Measurements from ENCODE around the gene ABHD10. TPM values are rescaled to one million over a fixed set of nuclear protein-coding genes. Genes with fewer than 3 reads are reported as not detected.

The ABHD10 gene
- total RNA-seq, 1 experiment from 2014 or later, result 57.6 TPM

DNA sequence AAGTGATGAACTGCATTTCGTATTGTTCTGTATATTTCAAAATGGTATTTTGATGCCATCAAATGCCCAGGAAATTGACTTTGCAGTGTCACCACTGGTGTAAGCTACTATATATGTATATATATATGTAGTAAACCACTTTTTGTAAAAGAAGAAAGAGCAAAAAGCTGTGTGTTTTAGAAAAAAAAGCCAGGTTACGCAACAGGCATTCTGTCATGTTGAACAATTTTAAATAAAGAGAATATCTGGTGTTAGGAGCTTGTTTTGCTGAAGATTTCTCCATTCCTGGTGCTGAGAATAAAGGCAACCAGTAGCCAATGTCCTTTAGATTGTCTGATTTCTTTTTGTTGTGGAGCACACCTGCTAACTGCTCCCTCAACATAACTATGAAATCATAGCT lies 3.7 kb upstream of the ABHD10 start:
- DNase-seq, result no peak
- Histone ChIP-seq H3K27me3 (ENCODE audit: insufficient read depth, low read depth) (no peaks in the 10 kb centered on the region), H3K9me3 (ENCODE audit: insufficient read depth, low read depth) (no peaks in the 10 kb centered on the region), H3K9me2 (ENCODE audit: insufficient read depth) (no peaks in the 10 kb centered on the region), H3K4me3 (no peak overlapping the region), H2AFZ (no peak overlapping the region), H3K27ac (no peak overlapping the region), H3F3A (ENCODE audit: insufficient read depth, low read depth) (peaks cover 61% of the 10 kb centered on the region), H3K4me1 (replicated peaks; ENCODE audit: insufficient read depth) (peaks cover 16% of the 10 kb centered on the region), H3K36me3 (ENCODE audit: low read depth) (peaks cover 40% of the 10 kb centered on the region), H3K79me2 (ENCODE audit: low read depth) (peaks cover 13% of the 10 kb centered on the region), H4K20me1 (ENCODE audit: insufficient read depth) (no peaks in the 10 kb centered on the region), H3K4me2 (no peak overlapping the region)
- intact Hi-C loops (cut with micrococcal nuclease; ENCODE audit: unreplicated experiment), result no loop called here
- TF ChIP-seq EZH2 (IDR thresholded peaks at IDR 0.05; ENCODE audit: low read depth), result no peak
- TF ChIP-seq, protein P1, sequence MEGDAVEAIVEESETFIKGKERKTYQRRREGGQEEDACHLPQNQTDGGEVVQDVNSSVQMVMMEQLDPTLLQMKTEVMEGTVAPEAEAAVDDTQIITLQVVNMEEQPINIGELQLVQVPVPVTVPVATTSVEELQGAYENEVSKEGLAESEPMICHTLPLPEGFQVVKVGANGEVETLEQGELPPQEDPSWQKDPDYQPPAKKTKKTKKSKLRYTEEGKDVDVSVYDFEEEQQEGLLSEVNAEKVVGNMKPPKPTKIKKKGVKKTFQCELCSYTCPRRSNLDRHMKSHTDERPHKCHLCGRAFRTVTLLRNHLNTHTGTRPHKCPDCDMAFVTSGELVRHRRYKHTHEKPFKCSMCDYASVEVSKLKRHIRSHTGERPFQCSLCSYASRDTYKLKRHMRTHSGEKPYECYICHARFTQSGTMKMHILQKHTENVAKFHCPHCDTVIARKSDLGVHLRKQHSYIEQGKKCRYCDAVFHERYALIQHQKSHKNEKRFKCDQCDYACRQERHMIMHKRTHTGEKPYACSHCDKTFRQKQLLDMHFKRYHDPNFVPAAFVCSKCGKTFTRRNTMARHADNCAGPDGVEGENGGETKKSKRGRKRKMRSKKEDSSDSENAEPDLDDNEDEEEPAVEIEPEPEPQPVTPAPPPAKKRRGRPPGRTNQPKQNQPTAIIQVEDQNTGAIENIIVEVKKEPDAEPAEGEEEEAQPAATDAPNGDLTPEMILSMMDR (conservative IDR thresholded peaks at IDR 0.05), result no peak
- ChIA-PET CTCF (interaction anchor here (0.6 kb wide), 1 partner anchor 259 kb away, joined by 3 read pairs; no protein-coding TSS in a partner anchor), POLR2A (ENCODE audit: unreplicated experiment) (no interaction called here)
- no TSS peak for BruUV-seq (replicated peaks)

DNA sequence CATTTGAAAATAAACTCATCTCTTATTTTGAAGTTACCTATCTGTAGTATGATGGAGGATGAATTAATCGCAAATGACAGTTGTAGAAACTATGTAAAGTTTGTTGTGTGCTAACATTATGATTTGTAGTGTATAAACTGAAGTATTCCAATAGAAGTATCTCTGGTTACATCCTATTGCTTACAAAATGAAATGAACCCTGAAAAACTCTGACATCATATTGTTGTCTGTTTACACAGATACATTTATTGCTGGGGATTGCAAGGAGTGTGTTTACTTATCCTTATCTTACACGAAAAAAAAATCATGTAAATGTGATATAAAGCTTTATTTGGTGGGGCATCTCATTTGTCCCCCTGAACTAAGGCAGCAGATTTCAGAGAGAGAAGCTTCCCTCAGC lies 2.6 kb upstream of the ABHD10 start:
- Histone ChIP-seq H3K36me3 (ENCODE audit: low read depth) (peaks cover 31% of the 10 kb centered on the region), H2AFZ (no peak overlapping the region), H3K27me3 (ENCODE audit: insufficient read depth, low read depth) (no peaks in the 10 kb centered on the region), H3K4me2 (no peak overlapping the region), H3F3A (ENCODE audit: insufficient read depth, low read depth) (peaks cover 56% of the 10 kb centered on the region), H3K9me2 (ENCODE audit: insufficient read depth) (no peaks in the 10 kb centered on the region), H3K27ac (0 out of 2 replicates have a peak overlapping the region, but pooled peaks have one; percentile 2), H3K79me2 (ENCODE audit: low read depth) (peaks cover 24% of the 10 kb centered on the region), H3K4me1 (replicated peaks; ENCODE audit: insufficient read depth) (peaks cover 24% of the 10 kb centered on the region), H3K4me3 (no peak overlapping the region), H3K9me3 (ENCODE audit: insufficient read depth, low read depth) (no peaks in the 10 kb centered on the region), H4K20me1 (ENCODE audit: insufficient read depth) (no peaks in the 10 kb centered on the region)
- no peak for TF ChIP-seq EZH2 (IDR thresholded peaks at IDR 0.05; ENCODE audit: low read depth)
- TF ChIP-seq, protein P1 (conservative IDR thresholded peaks at IDR 0.05), result no peak
- BruUV-seq (replicated peaks), result no TSS peak
- ChIA-PET CTCF (interaction anchor here (0.5 kb wide), 1 partner anchor 167 kb away, joined by 4 read pairs; no protein-coding TSS in a partner anchor), POLR2A (ENCODE audit: unreplicated experiment) (no interaction called here)
- no peak for DNase-seq
- intact Hi-C loops (cut with micrococcal nuclease; ENCODE audit: unreplicated experiment), result no loop called here

DNA sequence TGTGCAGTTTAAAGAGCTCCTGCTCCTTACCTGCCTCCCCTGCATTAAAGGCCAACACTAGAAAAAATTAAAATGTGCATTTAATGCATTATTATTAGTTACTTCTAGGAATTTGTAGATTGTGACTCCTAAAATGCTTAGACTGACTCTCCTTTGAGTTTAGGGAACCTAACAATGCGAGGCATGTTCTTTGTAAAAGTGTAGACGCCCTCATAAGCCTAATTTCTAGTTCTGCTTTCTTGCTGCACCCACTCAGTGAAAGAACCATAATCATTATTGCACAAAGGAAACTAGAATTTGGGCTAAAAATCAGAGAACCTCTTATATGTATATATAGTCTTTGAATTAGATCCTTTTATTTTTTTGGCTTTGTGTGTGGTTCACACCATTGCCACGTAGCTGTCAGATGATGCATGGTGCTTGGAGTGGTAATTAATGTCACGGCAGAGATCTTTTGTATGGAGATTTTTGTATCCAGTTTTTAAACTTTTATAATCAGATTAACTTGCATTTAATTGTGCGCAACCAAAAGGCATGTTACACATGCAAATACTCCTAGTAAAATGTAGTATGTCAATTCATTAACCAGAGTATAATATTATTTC lies 710 bp downstream of the ABHD10 start:
- H3K9me3 ChIP-seq (ENCODE audit: insufficient read depth, low read depth), result no peaks in the 10 kb centered on the region
- no peaks in the 10 kb centered on the region for H3K9me2 ChIP-seq (ENCODE audit: insufficient read depth)
- peaks cover 38% of the 10 kb centered on the region for H3K79me2 ChIP-seq (ENCODE audit: low read depth)
- ChIA-PET CTCF (interaction anchor here (0.5 to 1.7 kb wide), 7 partner anchors 12 to 288 kb away, joined by 3 to 8 read pairs (median 4); no protein-coding TSS in a partner anchor), POLR2A (ENCODE audit: unreplicated experiment) (interaction anchor here (0.5 to 1.9 kb wide), 11 partner anchors 29 to 654 kb away, joined by 3 to 17 read pairs (median 5); partner anchors contain the start of genes PHLDB2 and ZBED2)
- no peak for TF ChIP-seq EZH2 (IDR thresholded peaks at IDR 0.05; ENCODE audit: low read depth)
- intact Hi-C loops (cut with micrococcal nuclease; ENCODE audit: unreplicated experiment), result loop anchor here (10.0 kb wide), 1 partner anchor 545 kb away; no protein-coding TSS in a partner anchor
- peak overlapping the region; percentile 80 for H3K4me3 ChIP-seq
- peaks cover 32% of the 10 kb centered on the region for H3K36me3 ChIP-seq (ENCODE audit: low read depth)
- H3K4me1 ChIP-seq (replicated peaks; ENCODE audit: insufficient read depth), result peaks cover 30% of the 10 kb centered on the region
- no TSS peak for BruUV-seq (replicated peaks)
- H3K4me2 ChIP-seq, result peak overlapping the region; percentile 83
- peak overlapping the region; percentile 62; the same call in 1 of the 2 replicates for H3K27ac ChIP-seq
- no peaks in the 10 kb centered on the region for H4K20me1 ChIP-seq (ENCODE audit: insufficient read depth)
- H2AFZ ChIP-seq, result peak overlapping the region; percentile 94
- peaks cover 29% of the 10 kb centered on the region for H3F3A ChIP-seq (ENCODE audit: insufficient read depth, low read depth)
- DNase-seq, result no peak
- H3K27me3 ChIP-seq (ENCODE audit: insufficient read depth, low read depth), result no peaks in the 10 kb centered on the region
